HFFc6 (cell line): ENCODE data around the gene JMJD7. TPM values are rescaled to one million over a fixed set of nuclear protein-coding genes. Genes with fewer than 3 reads are reported as not detected.

ENCODE experiments used
- DNase-seq: peaks from one replicate; pipeline ENCODE4 v3.0.0-alpha.2; 2018
- H3K27ac Mint-ChIP-seq: 2 replicates; pipeline ENCODE4 v1.8.0; 2020; ENCODE audit warnings: mild to moderate bottlenecking, mixed read lengths
- H3K27me3 Mint-ChIP-seq: 2 replicates; pipeline ENCODE4 v1.8.0; 2021; ENCODE audit warnings: mild to moderate bottlenecking, moderate library complexity, mixed read lengths; ENCODE audit not compliant: insufficient read depth
- H3K36me3 Mint-ChIP-seq: 2 replicates; pipeline ENCODE4 v1.8.0; 2021; ENCODE audit warnings: low read depth, mixed read lengths
- H3K4me1 Mint-ChIP-seq: 2 replicates; pipeline ENCODE4 v1.8.0; 2020; ENCODE audit warnings: low read depth, mixed read lengths
- H3K4me3 Mint-ChIP-seq: 2 replicates; pipeline ENCODE4 v1.8.0; 2020; ENCODE audit warnings: mild to moderate bottlenecking, moderate library complexity, mixed read lengths
- H3K9me3 Mint-ChIP-seq: 2 replicates; pipeline ENCODE4 v1.8.0; 2020; ENCODE audit warnings: mild to moderate bottlenecking, mixed read lengths
- total RNA-seq, 6 experiments: library from RNA; stranded (reverse); fragmentation: NEBNext Ultra II Directional; extraction: Animal tissue kit (Norgen Biotek cat#: 25700); gene quantifications; 2 replicates in 1 of 6; 3 replicates in 5 of 6; pipeline ENCODE4 v1.2.3, GENCODE V29; 2021
- TF ChIP-seq, protein P1 (sequence below): fragments of 200-600 bp; sonication (generic); IDR thresholded peaks from 2 replicates; pipeline ENCODE4 v1.5.0; 2021; ENCODE audit warnings: antibody characterized with exemption, mild to moderate bottlenecking

Gene JMJD7
- total RNA-seq, 6 experiments from 2014 or later, result 4.9 to 11.0 (median 8.2) TPM

DNA sequence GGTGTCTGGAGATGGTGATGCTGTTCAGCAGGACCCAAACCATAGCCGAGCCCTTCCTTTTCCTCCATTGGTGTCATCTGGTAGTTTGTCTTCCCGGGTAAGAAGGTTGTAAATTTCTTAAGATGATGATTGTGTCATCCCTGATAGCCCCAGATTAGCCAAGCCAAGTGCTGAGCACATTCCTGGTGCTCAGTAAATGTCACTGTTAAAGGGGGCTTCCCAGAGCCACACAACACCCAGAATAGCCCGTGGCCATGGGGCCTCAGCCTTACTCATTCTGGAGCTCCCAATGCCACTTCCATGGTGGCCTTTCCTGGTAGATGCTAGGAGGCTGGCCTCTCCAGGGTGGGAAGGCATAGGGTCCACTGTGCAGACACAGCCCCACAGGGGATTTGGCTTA, 6.2 kb downstream of the JMJD7 start:
- H3K4me1 Mint-ChIP-seq, result peaks cover 2% of the 10 kb centered on the region
- TF ChIP-seq, protein P1, sequence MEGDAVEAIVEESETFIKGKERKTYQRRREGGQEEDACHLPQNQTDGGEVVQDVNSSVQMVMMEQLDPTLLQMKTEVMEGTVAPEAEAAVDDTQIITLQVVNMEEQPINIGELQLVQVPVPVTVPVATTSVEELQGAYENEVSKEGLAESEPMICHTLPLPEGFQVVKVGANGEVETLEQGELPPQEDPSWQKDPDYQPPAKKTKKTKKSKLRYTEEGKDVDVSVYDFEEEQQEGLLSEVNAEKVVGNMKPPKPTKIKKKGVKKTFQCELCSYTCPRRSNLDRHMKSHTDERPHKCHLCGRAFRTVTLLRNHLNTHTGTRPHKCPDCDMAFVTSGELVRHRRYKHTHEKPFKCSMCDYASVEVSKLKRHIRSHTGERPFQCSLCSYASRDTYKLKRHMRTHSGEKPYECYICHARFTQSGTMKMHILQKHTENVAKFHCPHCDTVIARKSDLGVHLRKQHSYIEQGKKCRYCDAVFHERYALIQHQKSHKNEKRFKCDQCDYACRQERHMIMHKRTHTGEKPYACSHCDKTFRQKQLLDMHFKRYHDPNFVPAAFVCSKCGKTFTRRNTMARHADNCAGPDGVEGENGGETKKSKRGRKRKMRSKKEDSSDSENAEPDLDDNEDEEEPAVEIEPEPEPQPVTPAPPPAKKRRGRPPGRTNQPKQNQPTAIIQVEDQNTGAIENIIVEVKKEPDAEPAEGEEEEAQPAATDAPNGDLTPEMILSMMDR, result no peak
- DNase-seq, result no peak
- H3K9me3 Mint-ChIP-seq, result no peaks in the 10 kb centered on the region
- H3K36me3 Mint-ChIP-seq, result 0 out of 2 replicates have a peak, but pooled peaks cover 4% of the 10 kb centered on the region
- no peak overlapping the region for H3K4me3 Mint-ChIP-seq
- H3K27ac Mint-ChIP-seq, result no peak overlapping the region
- peaks cover 2% of the 10 kb centered on the region for H3K27me3 Mint-ChIP-seq

DNA sequence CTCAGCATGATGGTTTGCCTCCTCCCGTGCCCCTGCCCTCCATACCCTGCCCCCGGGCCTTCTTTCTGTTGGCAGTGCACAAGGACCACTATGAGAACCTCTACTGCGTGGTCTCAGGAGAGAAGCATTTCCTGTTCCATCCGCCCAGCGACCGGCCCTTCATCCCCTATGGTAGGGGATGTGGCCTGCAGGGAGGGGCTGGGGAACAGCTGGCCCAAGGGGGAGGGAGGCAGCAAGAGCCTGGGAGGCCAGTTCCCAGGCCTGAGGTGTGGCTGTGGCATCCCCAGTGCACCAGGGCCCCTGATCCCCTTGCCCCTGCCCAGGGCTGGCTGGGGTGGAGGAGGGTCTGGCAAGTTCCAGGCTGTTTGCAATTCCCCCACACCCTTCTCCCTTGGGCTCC, 8.2 kb downstream of the JMJD7 start:
- H3K27ac Mint-ChIP-seq, result no peak overlapping the region
- H3K36me3 Mint-ChIP-seq, result 0 out of 2 replicates have a peak, but pooled peaks cover 4% of the 10 kb centered on the region
- H3K27me3 Mint-ChIP-seq, result no peaks in the 10 kb centered on the region; the same call in none of the 2 replicates
- DNase-seq, result no peak
- TF ChIP-seq, protein P1, result no peak
- no peaks in the 10 kb centered on the region for H3K9me3 Mint-ChIP-seq
- H3K4me1 Mint-ChIP-seq, result no peaks in the 10 kb centered on the region
- H3K4me3 Mint-ChIP-seq, result no peak overlapping the region

DNA sequence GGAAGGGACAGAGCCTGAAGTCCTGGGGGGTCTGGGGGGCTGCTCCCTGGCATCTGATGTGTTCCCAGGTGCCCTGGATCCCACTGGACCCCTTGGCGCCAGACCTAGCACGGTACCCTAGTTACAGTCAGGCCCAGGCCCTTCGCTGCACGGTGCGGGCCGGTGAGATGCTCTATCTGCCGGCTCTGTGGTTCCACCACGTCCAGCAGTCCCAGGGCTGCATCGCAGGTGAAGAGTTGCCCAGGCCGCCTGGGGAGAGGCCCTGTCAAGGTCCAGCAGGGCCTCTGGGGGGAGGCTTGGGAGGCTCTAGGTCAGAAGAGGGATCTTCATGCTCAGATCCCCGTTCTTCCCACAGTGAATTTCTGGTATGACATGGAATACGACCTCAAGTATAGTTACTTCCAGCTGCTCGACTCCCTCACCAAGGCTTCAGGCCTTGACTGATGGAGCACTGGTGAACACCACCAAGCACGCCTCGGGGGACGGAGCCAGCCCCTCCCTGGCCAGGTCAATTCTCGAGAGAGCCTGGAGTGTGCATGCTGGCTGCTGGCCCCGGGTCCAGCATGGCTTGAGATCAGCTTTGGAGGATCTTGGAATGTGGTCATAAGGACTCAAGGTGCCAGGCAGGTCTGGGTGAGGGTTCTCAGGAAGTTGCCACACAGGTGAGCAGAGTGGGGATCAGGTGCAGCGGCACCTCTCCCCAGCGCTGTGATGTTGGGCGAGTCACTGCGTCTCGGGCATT, 9.0 kb downstream of the JMJD7 start:
- TF ChIP-seq, protein P1, result no peak
- DNase-seq, result no peak
- H3K27me3 Mint-ChIP-seq, result no peaks in the 10 kb centered on the region; the same call in none of the 2 replicates
- no peaks in the 10 kb centered on the region for H3K4me1 Mint-ChIP-seq
- no peak overlapping the region for H3K27ac Mint-ChIP-seq
- H3K9me3 Mint-ChIP-seq, result no peaks in the 10 kb centered on the region
- H3K4me3 Mint-ChIP-seq, result no peak overlapping the region
- H3K36me3 Mint-ChIP-seq, result 0 out of 2 replicates have a peak, but pooled peaks cover 4% of the 10 kb centered on the region

GRCh38 chr15:41838400-41838897, 10.6 kb downstream of the JMJD7 start, which contains the start of gene PLA2G4B:
Gene PLA2G4B (plus strand): TSS chr15:41838847. CDS start chr15:41838914, 67 bp downstream.
- Mint-ChIP-seq H3K4me3 (no peak within 1 kb of the TSS), H3K9me3 (no peaks in the 10 kb centered on the region), H3K27ac (no peak within 1 kb of the TSS), H3K4me1 (no peaks in the 10 kb centered on the region), H3K36me3 (0 out of 2 replicates have a peak, but pooled peaks cover 4% of the 10 kb centered on the region), H3K27me3 (no peaks in the 10 kb centered on the region; the same call in none of the 2 replicates)
- TF ChIP-seq, protein P1, result no peak
- no peak for DNase-seq

DNA sequence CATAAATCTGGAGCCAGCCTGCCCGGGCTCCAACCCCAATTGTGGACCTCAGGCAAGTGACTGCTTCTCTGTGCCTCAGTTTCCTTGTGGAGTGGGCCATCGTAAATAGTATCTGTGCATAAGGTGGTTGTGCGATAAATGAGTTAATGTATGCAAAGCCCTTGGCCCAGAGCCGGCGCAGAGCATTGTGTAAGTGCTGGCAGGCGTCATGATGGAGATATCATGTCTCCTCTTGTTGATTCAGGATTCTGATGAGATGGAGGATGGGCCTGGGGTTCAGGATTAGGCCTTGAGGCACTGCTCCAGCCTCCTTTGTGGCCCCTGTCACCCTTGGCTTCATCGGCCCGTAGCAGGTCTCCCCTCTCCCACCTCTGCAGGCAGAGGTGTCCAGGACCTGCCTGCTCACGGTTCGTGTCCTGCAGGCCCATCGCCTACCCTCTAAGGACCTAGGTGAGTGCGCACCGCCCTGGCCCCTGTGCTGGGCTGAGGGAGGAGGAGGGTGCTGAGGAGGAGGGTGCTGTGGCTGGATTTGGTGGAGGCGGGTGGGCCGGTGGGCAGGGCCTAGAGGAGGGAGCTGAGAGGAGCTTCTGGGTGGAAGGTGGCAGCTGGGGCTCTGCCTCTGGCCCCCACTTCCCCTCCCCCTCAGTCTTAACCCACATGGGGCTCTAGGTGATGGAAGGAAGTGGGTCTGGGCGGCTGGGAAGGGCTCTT, 12.0 kb downstream of the JMJD7 start:
- TF ChIP-seq, protein P1, result no peak
- no peaks in the 10 kb centered on the region for H3K4me1 Mint-ChIP-seq
- 0 out of 2 replicates have a peak, but pooled peaks cover 4% of the 10 kb centered on the region for H3K36me3 Mint-ChIP-seq
- H3K27ac Mint-ChIP-seq, result no peak overlapping the region
- H3K9me3 Mint-ChIP-seq, result no peaks in the 10 kb centered on the region
- H3K27me3 Mint-ChIP-seq, result no peaks in the 10 kb centered on the region; the same call in none of the 2 replicates
- no peak for DNase-seq
- no peak overlapping the region for H3K4me3 Mint-ChIP-seq
